MM.1S (cell line): ENCODE results near the gene UCP2.

Source experiments
- CTCF ChIP-seq: fragments of 300-600 bp; sonication (generic); IDR thresholded peaks from 2 replicates; pipeline ENCODE4 v1.5.1; 2016; ENCODE audit warnings: antibody characterized with exemption, low read length, mixed read lengths
- EZH2 ChIP-seq: fragments of 300-600 bp; sonication (generic); optimal IDR thresholded peaks from 2 replicates; pipeline ENCODE3; 2017; ENCODE audit warnings: low read depth, mild to moderate bottlenecking, antibody characterized with exemption, low read length, mixed read lengths
- EZH2phosphoT487 ChIP-seq: fragments of 300-600 bp; sonication (generic); IDR thresholded peaks from 2 replicates; pipeline ENCODE4 v1.6.1; 2018; ENCODE audit warnings: antibody characterized with exemption, low read length

- TF ChIP-seq CTCF = no peak
- TF ChIP-seq EZH2 = no peak
- TF ChIP-seq EZH2phosphoT487 = no peak
Observed at GRCh38 chr11:73974604-73975478, 7.8 kb downstream of the UCP2 start.
